NCI-H748 treated with DMSO at 0.1 percent for 48 hours (cell line): ENCODE data around the gene SNAP25.

Experiments
- DNase-seq: peaks from one replicate; lab custom pipeline; 2025; lab: John Stamatoyannopoulos, UW

SNAP25 gene

GRCh38 chr20:10263385-10264165 is 44.9 kb downstream of the SNAP25 start:
- DNase-seq = peak; percentile 89

DNA sequence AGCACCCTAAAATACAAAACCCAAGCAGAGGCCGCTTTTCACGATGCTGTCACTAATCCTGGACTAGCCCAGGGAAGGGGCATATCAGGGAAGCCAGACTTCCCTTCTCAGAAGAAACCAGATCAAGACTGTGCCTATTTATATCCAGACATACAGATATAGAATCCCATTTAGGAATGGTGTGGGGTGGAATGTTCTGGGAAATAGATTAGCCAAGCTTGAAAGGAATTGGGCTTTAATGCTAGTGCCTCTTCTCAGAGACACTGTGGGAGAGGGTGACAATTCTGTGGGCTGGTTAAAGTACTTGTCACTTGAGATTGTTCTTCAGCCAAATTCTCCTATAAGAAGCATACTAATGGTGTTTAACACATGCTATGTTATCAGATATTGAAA is 45.5 kb downstream of the SNAP25 start:
- DNase-seq = no peak

DNA sequence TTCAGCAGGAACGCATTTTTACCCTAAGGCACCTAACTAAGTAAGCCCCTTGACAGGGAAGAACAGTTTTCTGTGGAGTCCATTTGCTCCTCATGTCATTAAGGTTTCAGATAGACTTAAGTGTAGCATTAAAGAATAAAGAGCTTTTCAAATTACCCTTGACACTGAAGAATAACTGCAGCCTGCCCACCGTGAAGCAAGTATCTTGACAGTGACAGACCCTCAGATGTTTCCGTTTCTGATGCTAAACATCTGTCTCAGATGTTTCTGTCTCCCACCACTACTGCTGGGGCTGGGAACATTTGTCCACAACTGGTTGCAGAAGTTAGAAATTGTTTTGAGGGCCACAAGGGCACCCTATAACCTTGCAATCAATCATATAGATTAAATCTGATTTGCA is 50.0 kb downstream of the SNAP25 start:
- DNase-seq = no peak

- DNase-seq = no peak
Observed at GRCh38 chr20:10270630-10271029, 52.0 kb downstream of the SNAP25 start.

GRCh38 chr20:10271494-10272219 is 53.0 kb downstream of the SNAP25 start:
- DNase-seq = no peak

DNA sequence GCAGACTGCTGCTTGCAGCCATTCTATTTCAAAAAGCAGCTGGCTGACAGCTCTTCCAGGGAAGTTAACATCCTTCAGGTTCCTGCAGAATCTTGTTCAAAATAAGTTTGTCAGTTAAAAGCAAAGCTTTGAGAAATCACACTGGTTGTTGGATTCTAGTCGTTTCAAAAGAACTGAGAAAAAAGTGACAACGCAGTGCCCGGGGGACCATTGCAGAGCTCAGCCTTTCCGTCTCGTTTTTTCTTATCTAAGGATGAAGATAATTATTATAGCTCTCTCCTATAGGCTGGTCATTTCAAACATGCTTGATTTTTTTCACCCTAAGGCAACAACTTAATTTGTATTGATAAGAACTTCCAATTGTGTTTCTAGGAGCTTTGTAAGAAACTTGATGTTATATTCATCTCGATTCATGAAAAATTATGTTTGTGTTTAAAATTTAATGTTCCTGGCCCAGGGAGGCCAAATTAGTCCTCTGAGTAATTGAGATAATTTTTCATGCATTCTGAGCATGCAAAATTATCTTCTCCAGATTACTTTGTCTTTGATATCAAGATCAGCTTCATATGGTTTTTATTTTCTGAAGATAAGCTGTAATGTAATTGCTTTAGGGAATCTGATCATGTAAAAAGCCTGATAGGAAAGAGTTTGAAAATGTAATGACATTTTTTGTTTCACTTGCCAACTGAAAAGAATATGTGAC is 58.4 kb downstream of the SNAP25 start:
- DNase-seq = no peak

GRCh38 chr20:10277616-10278015 is 59.0 kb downstream of the SNAP25 start:
- DNase-seq = no peak

GRCh38 chr20:10278412-10278811 is 59.8 kb downstream of the SNAP25 start:
- DNase-seq = no peak

- DNase-seq = no peak
Observed at GRCh38 chr20:10280018-10280908, 61.6 kb downstream of the SNAP25 start.

DNA sequence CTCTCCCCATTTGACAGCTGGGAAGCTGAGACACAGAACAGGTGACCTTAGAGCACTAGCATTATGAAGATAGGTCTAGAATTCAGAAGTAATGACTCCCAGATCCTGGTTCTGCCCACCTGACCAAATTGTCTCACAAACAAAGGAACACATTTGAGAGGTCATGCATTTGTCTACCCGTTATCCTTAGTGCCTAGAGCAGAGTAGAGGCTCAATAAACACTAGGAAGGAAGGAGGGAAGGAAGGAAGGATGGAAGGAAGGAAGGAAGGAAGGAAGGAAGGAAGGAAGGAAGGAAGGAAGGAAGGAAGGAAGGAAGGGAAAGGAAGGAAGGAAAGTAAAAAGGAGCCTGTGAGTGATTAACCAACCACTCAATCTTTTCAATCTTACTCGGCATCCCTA is 63.3 kb downstream of the SNAP25 start:
- no peak for DNase-seq

DNA sequence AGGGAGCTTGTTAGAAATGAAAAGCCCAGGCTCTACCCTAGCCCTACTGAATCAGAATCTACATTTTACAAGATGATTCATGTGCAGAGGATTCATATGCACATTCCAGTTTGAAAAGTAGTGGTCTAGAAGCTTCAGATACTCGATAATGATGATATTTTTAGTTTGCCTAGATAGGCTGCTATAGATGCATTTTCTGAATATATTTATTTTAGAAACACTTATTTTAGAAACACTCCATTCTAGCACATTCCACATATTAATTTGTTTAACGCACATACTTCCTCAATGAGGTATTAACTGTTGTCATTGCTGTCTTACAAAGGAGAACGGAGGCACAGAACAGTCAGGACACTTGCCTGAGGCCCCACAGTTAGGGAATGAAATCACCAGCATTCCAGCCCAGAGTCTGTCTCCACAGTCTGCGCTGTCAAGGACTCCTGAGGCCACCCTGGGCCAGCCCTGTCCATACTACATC is 64.4 kb downstream of the SNAP25 start:
- DNase-seq = no peak

GRCh38 chr20:10286356-10286755 is 67.7 kb downstream of the SNAP25 start:
- no peak for DNase-seq

DNA sequence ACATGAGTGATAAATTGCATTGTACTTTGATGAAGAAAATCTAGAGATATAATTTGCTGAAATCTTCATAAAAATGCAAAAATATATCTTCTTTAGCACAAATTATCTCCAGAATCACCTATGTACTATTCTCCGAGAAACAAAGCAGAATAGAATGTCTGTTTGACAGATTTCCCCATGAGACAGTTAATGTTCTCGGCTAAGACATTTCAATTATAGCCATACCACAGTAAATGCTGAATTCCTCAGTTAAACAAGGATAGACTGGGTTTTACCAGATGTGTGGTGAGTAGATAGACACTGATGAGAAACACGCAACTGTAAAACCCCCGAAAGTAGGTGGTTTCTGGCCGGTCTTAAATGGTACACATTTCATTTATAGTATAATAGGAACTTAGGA is 69.8 kb downstream of the SNAP25 start:
- no peak for DNase-seq

DNA sequence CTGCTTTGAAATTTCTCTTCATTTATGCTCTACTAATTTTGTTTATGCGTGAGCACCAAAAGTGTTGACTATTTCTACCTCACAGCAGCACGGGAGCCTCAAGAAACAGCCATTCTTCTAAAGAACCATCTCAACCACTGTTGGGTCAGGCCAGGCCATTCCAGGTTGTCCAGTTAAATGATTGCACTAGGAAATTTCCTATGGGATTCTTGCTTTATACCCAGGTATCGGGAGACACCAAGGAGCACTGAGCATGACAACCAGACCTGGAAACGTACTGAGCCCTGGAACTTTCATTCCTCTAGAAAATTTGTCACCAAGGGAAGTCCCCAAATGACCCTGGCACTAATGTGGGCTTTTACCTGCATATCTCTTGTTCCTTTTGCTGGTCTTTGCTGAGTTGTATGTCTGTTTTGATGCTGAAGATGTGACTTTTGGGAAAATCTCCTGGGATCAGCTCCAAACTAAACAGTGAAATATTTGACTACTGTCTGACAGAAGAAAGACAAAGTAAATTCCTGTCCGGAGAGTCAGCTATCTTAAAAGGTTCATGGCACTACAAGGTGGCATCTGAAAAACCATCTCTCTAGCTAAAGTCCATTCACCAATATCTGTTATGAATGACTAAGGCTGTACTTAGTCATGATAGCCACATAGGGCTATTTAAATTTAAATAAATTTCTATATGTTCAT is 70.5 kb downstream of the SNAP25 start:
- DNase-seq = no peak

- DNase-seq = no peak
Observed at GRCh38 chr20:10291568-10292248, 73.1 kb downstream of the SNAP25 start.

- DNase-seq = no peak
Observed at GRCh38 chr20:10297223-10297622, 78.6 kb downstream of the SNAP25 start.

DNA sequence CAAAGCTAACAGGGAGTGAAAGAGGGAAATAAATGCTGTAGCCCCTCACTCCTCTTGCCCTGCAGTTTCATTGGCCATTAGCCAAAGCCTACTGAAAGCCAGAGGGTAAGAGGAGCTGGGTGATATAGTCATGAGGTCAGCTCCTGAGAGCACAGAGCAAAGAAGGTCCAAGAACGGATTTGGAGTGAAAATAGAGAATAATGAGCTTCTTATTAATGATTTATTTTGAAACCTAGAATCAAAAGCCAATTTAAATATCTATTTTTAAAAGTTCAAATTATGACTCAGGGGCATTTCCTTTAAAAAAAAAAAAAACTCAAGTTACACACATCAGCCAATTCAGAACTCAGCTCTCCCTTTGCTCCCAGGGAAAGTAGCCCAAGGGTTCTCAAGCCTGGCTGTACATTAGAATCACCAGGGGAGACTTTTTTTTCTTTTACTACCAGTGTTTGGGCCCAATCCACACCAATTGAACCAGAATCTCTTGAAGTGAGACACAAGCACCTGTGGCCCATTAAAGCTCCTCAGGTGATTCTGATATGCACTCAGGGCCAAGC is 79.1 kb downstream of the SNAP25 start:
- DNase-seq = no peak

DNA sequence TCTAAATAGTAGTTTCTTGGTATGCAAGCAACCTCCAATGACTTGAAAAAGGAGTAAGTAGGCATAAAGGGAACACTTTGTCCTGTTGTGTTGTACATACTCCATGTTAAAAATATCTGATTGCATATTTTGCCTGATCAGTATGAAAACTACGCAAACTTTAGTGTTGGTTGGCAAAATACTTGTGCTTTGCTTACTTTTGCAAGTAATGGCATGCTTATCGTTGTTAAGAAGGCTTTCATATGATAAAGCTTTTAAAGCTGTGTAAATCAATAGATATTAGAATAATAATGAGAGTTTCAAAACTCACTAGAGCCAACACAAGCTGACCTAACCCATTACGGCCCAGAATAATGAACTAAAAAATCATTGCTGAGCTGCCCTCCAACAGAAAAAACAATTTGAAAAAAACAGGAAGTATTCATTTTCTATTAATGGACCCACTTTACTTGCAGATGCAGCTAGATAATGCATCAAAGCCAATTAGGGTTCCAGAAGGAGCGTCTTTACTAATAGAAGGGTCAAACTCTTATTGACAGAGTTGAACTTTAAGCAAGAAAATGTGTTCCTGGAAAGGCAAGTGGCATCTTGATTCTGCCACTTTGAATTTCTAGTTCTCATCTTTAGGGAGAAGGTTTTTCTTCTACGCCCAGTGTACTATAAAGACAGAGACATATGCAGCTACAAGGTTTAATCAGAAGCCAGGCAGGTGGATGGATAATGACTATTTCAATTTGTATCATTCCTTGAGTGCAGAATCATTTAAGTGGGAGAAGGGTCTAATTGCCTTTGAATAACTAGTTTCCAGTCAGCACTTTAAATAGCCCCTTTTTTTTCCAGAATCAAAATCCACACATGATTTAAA is 82.2 kb downstream of the SNAP25 start:
- no peak for DNase-seq

- no peak for DNase-seq
Observed at GRCh38 chr20:10303852-10304251, 85.2 kb downstream of the SNAP25 start.
